NCI-H1694 treated with DMSO at 0.1 percent for 48 hours (cell line): ENCODE results near the gene LMX1B.

Experiments
- DNase-seq: peaks from one replicate; lab custom pipeline; 2025; lab: John Stamatoyannopoulos, UW

Gene LMX1B

GRCh38 chr9:126676685-126677143, 63.0 kb downstream of the LMX1B start:
- no peak for DNase-seq

- DNase-seq = no peak
These were observed 63.7 kb downstream of the LMX1B start for GRCh38 chr9:126677188-126678084.

- no peak for DNase-seq
These were observed 65.3 kb downstream of the LMX1B start for GRCh38 chr9:126678989-126679388.

GRCh38 chr9:126681336-126681735, 67.6 kb downstream of the LMX1B start:
- DNase-seq = no peak

- no peak for DNase-seq
These were observed 68.5 kb downstream of the LMX1B start for GRCh38 chr9:126682113-126682810.

- DNase-seq = no peak
These were observed 69.4 kb downstream of the LMX1B start for GRCh38 chr9:126682928-126683697.

GRCh38 chr9:126683698-126684044, 69.9 kb downstream of the LMX1B start:
- DNase-seq = no peak

- no peak for DNase-seq
These were observed 70.6 kb downstream of the LMX1B start for GRCh38 chr9:126684345-126684744.

- DNase-seq = no peak
These were observed 71.3 kb downstream of the LMX1B start for GRCh38 chr9:126684965-126685465.

GRCh38 chr9:126687930-126688461, 74.3 kb downstream of the LMX1B start:
- no peak for DNase-seq

- no peak for DNase-seq
These were observed 74.9 kb downstream of the LMX1B start for GRCh38 chr9:126688617-126689016.

GRCh38 chr9:126689027-126689825, 75.5 kb downstream of the LMX1B start:
- DNase-seq = no peak

- DNase-seq = no peak
These were observed 76.8 kb downstream of the LMX1B start for GRCh38 chr9:126690431-126691051.

- DNase-seq = no peak
These were observed 78.5 kb downstream of the LMX1B start for GRCh38 chr9:126692041-126692758.

GRCh38 chr9:126692759-126693427, 79.2 kb downstream of the LMX1B start:
- DNase-seq = no peak

GRCh38 chr9:126693428-126693944, 79.8 kb downstream of the LMX1B start:
- DNase-seq = no peak

GRCh38 chr9:126694206-126695081, 80.7 kb downstream of the LMX1B start:
- no peak for DNase-seq

- no peak for DNase-seq
These were observed 81.5 kb downstream of the LMX1B start for GRCh38 chr9:126695186-126695585.
